Superior temporal gyrus (tissue), 1 donor: ENCODE results near the gene SLC24A4.
"Not testable (repeated sequence)": the region's sequence is repeated elsewhere in the genome, so short reads cannot be mapped to it uniquely, and the experiment has no call there.

Source experiments
- DNase-seq: peaks from one replicate; pipeline ENCODE4 v3.0.0-alpha.2; 2016; ENCODE audit errors: extremely low spot score

Gene SLC24A4

GRCh38 chr14:92402500-92402899 is 79.5 kb downstream of the SLC24A4 start:
- not testable (repeated sequence) for DNase-seq

- no peak for DNase-seq
Measured at GRCh38 chr14:92404018-92404417, 81.1 kb downstream of the SLC24A4 start.

- no peak for DNase-seq
Measured at GRCh38 chr14:92404421-92404820, 81.5 kb downstream of the SLC24A4 start.

GRCh38 chr14:92404938-92405337 is 82.0 kb downstream of the SLC24A4 start:
- DNase-seq = no peak

- DNase-seq = no peak
Measured at GRCh38 chr14:92407410-92407809, 84.4 kb downstream of the SLC24A4 start.

GRCh38 chr14:92409043-92409442 is 86.1 kb downstream of the SLC24A4 start:
- no peak for DNase-seq

- no peak for DNase-seq
Measured at GRCh38 chr14:92411135-92411534, 88.2 kb downstream of the SLC24A4 start.

GRCh38 chr14:92411941-92412340 is 89.0 kb downstream of the SLC24A4 start:
- no peak for DNase-seq

GRCh38 chr14:92412912-92413311 is 89.9 kb downstream of the SLC24A4 start:
- no peak for DNase-seq

- peak; percentile 33 for DNase-seq
Measured at GRCh38 chr14:92413379-92413778, 90.4 kb downstream of the SLC24A4 start.

GRCh38 chr14:92414690-92415445 is 91.9 kb downstream of the SLC24A4 start:
- no peak for DNase-seq

GRCh38 chr14:92415969-92416368 is 93.0 kb downstream of the SLC24A4 start:
- no peak for DNase-seq

GRCh38 chr14:92416544-92416943 is 93.6 kb downstream of the SLC24A4 start:
- DNase-seq = no peak

GRCh38 chr14:92417759-92418158 is 94.8 kb downstream of the SLC24A4 start:
- DNase-seq = peak; percentile 29

GRCh38 chr14:92421751-92422150 is 98.8 kb downstream of the SLC24A4 start:
- no peak for DNase-seq

- DNase-seq = no peak
Measured at GRCh38 chr14:92425101-92425500, 102.1 kb downstream of the SLC24A4 start.

- no peak for DNase-seq
Measured at GRCh38 chr14:92426237-92426636, 103.3 kb downstream of the SLC24A4 start.

GRCh38 chr14:92427096-92427495 is 104.1 kb downstream of the SLC24A4 start:
- DNase-seq = no peak

GRCh38 chr14:92430686-92431085 is 107.7 kb downstream of the SLC24A4 start:
- no peak for DNase-seq

GRCh38 chr14:92431199-92431725 is 108.3 kb downstream of the SLC24A4 start:
- no peak for DNase-seq

GRCh38 chr14:92433407-92433806 is 110.4 kb downstream of the SLC24A4 start:
- no peak for DNase-seq

GRCh38 chr14:92435154-92435553 is 112.2 kb downstream of the SLC24A4 start:
- DNase-seq = no peak

- no peak for DNase-seq
Measured at GRCh38 chr14:92436115-92436776, 113.3 kb downstream of the SLC24A4 start.
